Mucosa of stomach (tissue), 1 donor: ENCODE results near the gene TRIM59.
A peak's percentile ranks its signal among the peaks of the same experiment; 100 is the strongest.

Experiments used
- H3K27me3 ChIP-seq: one replicate; pipeline ENCODE4 v1.7.0; 2013; ENCODE audit warnings: mild to moderate bottlenecking, low read length; ENCODE audit not compliant: control insufficient read depth, insufficient read depth
- H3K36me3 ChIP-seq: one replicate; pipeline ENCODE4 v1.7.0; 2013; ENCODE audit warnings: low read length; ENCODE audit not compliant: control insufficient read depth, insufficient read depth
- H3K4me1 ChIP-seq: one replicate; pipeline ENCODE4 v1.7.0; 2013; ENCODE audit warnings: mild to moderate bottlenecking, low read length; ENCODE audit not compliant: control insufficient read depth, insufficient read depth
- H3K4me3 ChIP-seq: one replicate; pipeline ENCODE4 v1.7.0; 2013; ENCODE audit warnings: low read length
- H3K9ac ChIP-seq: one replicate; pipeline ENCODE4 v1.7.0; 2013; ENCODE audit warnings: mild to moderate bottlenecking, low read length, moderate library complexity
- H3K9me3 ChIP-seq: one replicate; pipeline ENCODE4 v1.7.0; 2013; ENCODE audit warnings: mild to moderate bottlenecking, low read length, moderate library complexity; ENCODE audit not compliant: control insufficient read depth
- donor health status: Pancreatic carcinoma.

Gene TRIM59

GRCh38 chr3:160449636-160450598 is at the start of gene TRIM59:
Gene TRIM59, minus strand, starts transcription at chr3:160449786. Its CDS starts 10,603 bp downstream, at chr3:160439183.
- Histone ChIP-seq H3K4me1 (peaks cover 6% of the 10 kb centered on the region), H3K27me3 (no peaks in the 10 kb centered on the region), H3K9ac (peak within 1 kb of the TSS; percentile 75), H3K4me3 (peak within 1 kb of the TSS; percentile 82), H3K9me3 (no peaks in the 10 kb centered on the region), H3K36me3 (no peaks in the 10 kb centered on the region)

- Histone ChIP-seq H3K4me3 (no peak overlapping the region), H3K36me3 (no peaks in the 10 kb centered on the region), H3K9ac (no peak overlapping the region), H3K4me1 (no peaks in the 10 kb centered on the region), H3K27me3 (no peaks in the 10 kb centered on the region), H3K9me3 (no peaks in the 10 kb centered on the region)
Observed at GRCh38 chr3:160498202-160498601, 48.6 kb upstream of the TRIM59 start.

- H3K9ac ChIP-seq, result no peak overlapping the region
- no peaks in the 10 kb centered on the region for H3K4me1 ChIP-seq
- H3K4me3 ChIP-seq, result no peak overlapping the region
- H3K27me3 ChIP-seq, result no peaks in the 10 kb centered on the region
- H3K9me3 ChIP-seq, result no peaks in the 10 kb centered on the region
- H3K36me3 ChIP-seq, result no peaks in the 10 kb centered on the region
Observed at GRCh38 chr3:160490166-160490565, 40.6 kb upstream of the TRIM59 start.

GRCh38 chr3:160486459-160486869 is 36.9 kb upstream of the TRIM59 start:
- H3K36me3 ChIP-seq, result no peaks in the 10 kb centered on the region
- H3K4me3 ChIP-seq, result no peak overlapping the region
- H3K9ac ChIP-seq, result no peak overlapping the region
- no peaks in the 10 kb centered on the region for H3K27me3 ChIP-seq
- H3K9me3 ChIP-seq, result no peaks in the 10 kb centered on the region
- H3K4me1 ChIP-seq, result no peaks in the 10 kb centered on the region

- H3K27me3 ChIP-seq, result peaks cover under 1% of the 10 kb centered on the region
- H3K4me3 ChIP-seq, result no peak overlapping the region
- no peaks in the 10 kb centered on the region for H3K36me3 ChIP-seq
Observed at GRCh38 chr3:160482796-160483195, 33.2 kb upstream of the TRIM59 start.

GRCh38 chr3:160481856-160482255 is 32.3 kb upstream of the TRIM59 start:
- Histone ChIP-seq H3K9ac (no peak overlapping the region), H3K9me3 (no peaks in the 10 kb centered on the region)

More at GRCh38 chr3:160482796-160483195, 33.2 kb upstream of the TRIM59 start:
- Histone ChIP-seq H3K9me3 (no peaks in the 10 kb centered on the region), H3K9ac (no peak overlapping the region), H3K4me1 (no peaks in the 10 kb centered on the region)

GRCh38 chr3:160480931-160481330 is 31.3 kb upstream of the TRIM59 start:
- Histone ChIP-seq H3K9me3 (no peaks in the 10 kb centered on the region), H3K36me3 (no peaks in the 10 kb centered on the region), H3K9ac (no peak overlapping the region), H3K4me1 (no peaks in the 10 kb centered on the region), H3K27me3 (peaks cover 8% of the 10 kb centered on the region), H3K4me3 (no peak overlapping the region)

More at GRCh38 chr3:160481856-160482255, 32.3 kb upstream of the TRIM59 start:
- no peak overlapping the region for H3K4me3 ChIP-seq
- peaks cover 8% of the 10 kb centered on the region for H3K27me3 ChIP-seq
- no peaks in the 10 kb centered on the region for H3K36me3 ChIP-seq
- no peaks in the 10 kb centered on the region for H3K4me1 ChIP-seq

- H3K9me3 ChIP-seq, result no peaks in the 10 kb centered on the region
- H3K36me3 ChIP-seq, result no peaks in the 10 kb centered on the region
- H3K27me3 ChIP-seq, result peaks cover 8% of the 10 kb centered on the region
- no peak overlapping the region for H3K9ac ChIP-seq
- no peaks in the 10 kb centered on the region for H3K4me1 ChIP-seq
- H3K4me3 ChIP-seq, result no peak overlapping the region
Observed at GRCh38 chr3:160479376-160479775, 29.8 kb upstream of the TRIM59 start.

- Histone ChIP-seq H3K36me3 (no peaks in the 10 kb centered on the region), H3K4me3 (no peak overlapping the region), H3K9ac (no peak overlapping the region), H3K9me3 (no peaks in the 10 kb centered on the region), H3K4me1 (no peaks in the 10 kb centered on the region), H3K27me3 (peaks cover 11% of the 10 kb centered on the region)
Observed at GRCh38 chr3:160478338-160478737, 28.8 kb upstream of the TRIM59 start.

- Histone ChIP-seq H3K9me3 (no peaks in the 10 kb centered on the region), H3K4me3 (no peak overlapping the region), H3K36me3 (no peaks in the 10 kb centered on the region), H3K27me3 (peaks cover 14% of the 10 kb centered on the region), H3K4me1 (no peaks in the 10 kb centered on the region), H3K9ac (no peak overlapping the region)
Observed at GRCh38 chr3:160477750-160478149, 28.2 kb upstream of the TRIM59 start.

- H3K4me1 ChIP-seq, result no peaks in the 10 kb centered on the region
- H3K36me3 ChIP-seq, result no peaks in the 10 kb centered on the region
- no peaks in the 10 kb centered on the region for H3K9me3 ChIP-seq
- H3K27me3 ChIP-seq, result peaks cover 14% of the 10 kb centered on the region
- H3K9ac ChIP-seq, result no peak overlapping the region
- no peak overlapping the region for H3K4me3 ChIP-seq
Observed at GRCh38 chr3:160475884-160476283, 26.3 kb upstream of the TRIM59 start.

GRCh38 chr3:160475153-160475552 is 25.6 kb upstream of the TRIM59 start:
- H3K9ac ChIP-seq, result no peak overlapping the region
- H3K9me3 ChIP-seq, result no peaks in the 10 kb centered on the region
- no peaks in the 10 kb centered on the region for H3K36me3 ChIP-seq
- H3K4me1 ChIP-seq, result no peaks in the 10 kb centered on the region
- peaks cover 14% of the 10 kb centered on the region for H3K27me3 ChIP-seq
- H3K4me3 ChIP-seq, result no peak overlapping the region
